Parathyroid adenoma (tissue), 2 donors: ENCODE results near the gene PPARGC1A.

ENCODE experiments used
- H2AFZ ChIP-seq: fragments of 300-600 bp; sonication (generic); one replicate; pipeline ENCODE4 v1.7.0; 2017; ENCODE audit warnings: antibody characterized with exemption, mild to moderate bottlenecking
- H3K27ac ChIP-seq: fragments of 300-600 bp; sonication (generic); one replicate; pipeline ENCODE4 v1.7.0; 2017
- H3K27me3 ChIP-seq: fragments of 300-600 bp; sonication (generic); one replicate; pipeline ENCODE4 v1.7.0; 2017; ENCODE audit warnings: low read length; ENCODE audit not compliant: control insufficient read depth, insufficient read depth
- H3K36me3 ChIP-seq: fragments of 300-600 bp; sonication (generic); one replicate; pipeline ENCODE4 v1.7.0; 2017; ENCODE audit warnings: low read length; ENCODE audit not compliant: control insufficient read depth, insufficient read depth
- H3K4me1 ChIP-seq: fragments of 300-600 bp; sonication (generic); one replicate; pipeline ENCODE4 v1.7.0; 2017; ENCODE audit warnings: control low read depth
- H3K4me2 ChIP-seq: fragments of 300-600 bp; sonication (generic); one replicate; pipeline ENCODE4 v1.7.0; 2017; ENCODE audit warnings: low read length
- H3K4me3 ChIP-seq: fragments of 300-600 bp; sonication (generic); one replicate; pipeline ENCODE4 v1.7.0; 2017; ENCODE audit warnings: low read depth, low read length
- H3K79me2 ChIP-seq: fragments of 300-600 bp; sonication (generic); one replicate; pipeline ENCODE4 v1.7.0; 2017; ENCODE audit warnings: control low read depth
- H3K9ac ChIP-seq: fragments of 300-600 bp; sonication (generic); one replicate; pipeline ENCODE4 v1.7.0; 2017; ENCODE audit warnings: mild to moderate bottlenecking
- H3K9me3 ChIP-seq: fragments of 300-600 bp; sonication (generic); one replicate; pipeline ENCODE4 v1.7.0; 2017; ENCODE audit warnings: low read length; ENCODE audit not compliant: control insufficient read depth
- TF ChIP-seq, protein P1 (sequence below): fragments of 300-600 bp; sonication (generic); IDR thresholded peaks from one replicate; pipeline ENCODE4 v1.7.0; 2017; ENCODE audit warnings: antibody characterized with exemption, mild to moderate bottlenecking
- donor health status: primary hyperparathyroidism.

The PPARGC1A gene

DNA sequence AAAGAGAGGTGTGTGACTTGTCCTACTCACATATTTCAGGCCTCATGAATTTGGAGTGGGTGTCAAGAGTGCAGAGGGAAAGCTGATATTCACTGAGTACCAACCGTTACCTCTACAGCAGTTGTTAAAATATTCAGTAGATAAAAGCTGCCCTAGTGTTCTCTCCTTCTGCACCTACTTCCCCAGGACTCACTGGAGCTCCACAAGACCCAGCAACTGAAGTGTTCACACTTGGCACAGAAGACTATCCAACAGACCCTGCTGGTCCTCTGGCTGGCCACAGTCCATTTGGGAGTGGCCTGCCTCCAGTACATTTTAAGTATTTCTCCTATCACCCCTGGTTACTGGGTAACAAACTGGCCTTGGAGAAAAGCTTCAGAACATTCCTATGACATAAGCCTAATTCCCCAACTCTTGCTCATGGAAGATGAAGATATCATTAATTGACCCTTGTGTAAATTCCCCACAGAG lies 70.8 kb downstream of the PPARGC1A start:
- H3K9me3 ChIP-seq = no peaks in the 10 kb centered on the region
- no peaks in the 10 kb centered on the region for H3K36me3 ChIP-seq
- no peaks in the 10 kb centered on the region for H3K27me3 ChIP-seq
- no peak overlapping the region for H3K4me2 ChIP-seq
- peak overlapping the region; percentile 50 for H3K27ac ChIP-seq
- H2AFZ ChIP-seq = no peak overlapping the region
- H3K9ac ChIP-seq = no peak overlapping the region
- TF ChIP-seq, protein P1, sequence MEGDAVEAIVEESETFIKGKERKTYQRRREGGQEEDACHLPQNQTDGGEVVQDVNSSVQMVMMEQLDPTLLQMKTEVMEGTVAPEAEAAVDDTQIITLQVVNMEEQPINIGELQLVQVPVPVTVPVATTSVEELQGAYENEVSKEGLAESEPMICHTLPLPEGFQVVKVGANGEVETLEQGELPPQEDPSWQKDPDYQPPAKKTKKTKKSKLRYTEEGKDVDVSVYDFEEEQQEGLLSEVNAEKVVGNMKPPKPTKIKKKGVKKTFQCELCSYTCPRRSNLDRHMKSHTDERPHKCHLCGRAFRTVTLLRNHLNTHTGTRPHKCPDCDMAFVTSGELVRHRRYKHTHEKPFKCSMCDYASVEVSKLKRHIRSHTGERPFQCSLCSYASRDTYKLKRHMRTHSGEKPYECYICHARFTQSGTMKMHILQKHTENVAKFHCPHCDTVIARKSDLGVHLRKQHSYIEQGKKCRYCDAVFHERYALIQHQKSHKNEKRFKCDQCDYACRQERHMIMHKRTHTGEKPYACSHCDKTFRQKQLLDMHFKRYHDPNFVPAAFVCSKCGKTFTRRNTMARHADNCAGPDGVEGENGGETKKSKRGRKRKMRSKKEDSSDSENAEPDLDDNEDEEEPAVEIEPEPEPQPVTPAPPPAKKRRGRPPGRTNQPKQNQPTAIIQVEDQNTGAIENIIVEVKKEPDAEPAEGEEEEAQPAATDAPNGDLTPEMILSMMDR = no peak
- H3K4me1 ChIP-seq = peaks cover 21% of the 10 kb centered on the region
- no peaks in the 10 kb centered on the region for H3K79me2 ChIP-seq
- H3K4me3 ChIP-seq = no peak overlapping the region

DNA sequence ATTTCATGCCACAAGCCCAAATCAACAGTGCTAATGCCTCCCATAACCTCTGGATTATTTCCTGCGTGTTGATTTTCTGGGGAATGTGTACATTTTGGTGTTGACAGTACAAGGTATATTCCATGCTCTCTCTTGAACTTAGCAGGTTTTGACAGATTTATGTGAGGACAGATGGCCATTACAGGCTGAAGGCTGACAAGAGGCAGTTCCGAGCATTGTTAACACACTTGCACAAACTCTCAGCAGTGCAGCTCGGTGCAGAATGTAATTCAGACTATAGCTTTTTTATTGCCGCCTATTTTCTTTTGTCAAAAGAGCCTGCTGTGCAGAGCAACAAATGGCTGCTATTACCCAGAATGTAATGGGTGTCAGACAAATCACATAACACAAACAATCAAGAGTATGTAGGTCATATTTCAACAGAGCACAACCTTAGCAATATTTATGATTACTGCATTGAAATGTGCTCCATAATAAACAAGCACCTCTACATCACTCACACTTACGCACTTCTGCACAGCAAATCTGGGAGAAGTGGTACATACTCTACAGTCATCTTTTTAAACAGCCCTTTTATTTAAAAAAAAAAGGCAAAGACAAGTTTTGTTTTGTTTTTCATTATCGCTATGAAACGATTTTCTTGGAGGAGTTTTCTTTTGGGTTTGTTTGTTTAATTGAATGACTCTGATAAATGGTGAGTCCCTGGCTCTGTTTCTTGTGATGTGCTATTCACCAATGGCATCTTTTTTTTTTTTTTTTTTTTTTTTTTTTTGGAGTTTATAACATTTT lies 71.6 kb downstream of the PPARGC1A start:
- TF ChIP-seq, protein P1 = no peak
- no peak overlapping the region for H2AFZ ChIP-seq
- H3K4me3 ChIP-seq = no peak overlapping the region
- H3K9ac ChIP-seq = no peak overlapping the region
- no peaks in the 10 kb centered on the region for H3K27me3 ChIP-seq
- H3K27ac ChIP-seq = peak overlapping the region; percentile 95
- H3K9me3 ChIP-seq = no peaks in the 10 kb centered on the region
- H3K4me1 ChIP-seq = peaks cover 24% of the 10 kb centered on the region
- no peaks in the 10 kb centered on the region for H3K36me3 ChIP-seq
- peak overlapping the region; percentile 14 for H3K4me2 ChIP-seq
- H3K79me2 ChIP-seq = no peaks in the 10 kb centered on the region

DNA sequence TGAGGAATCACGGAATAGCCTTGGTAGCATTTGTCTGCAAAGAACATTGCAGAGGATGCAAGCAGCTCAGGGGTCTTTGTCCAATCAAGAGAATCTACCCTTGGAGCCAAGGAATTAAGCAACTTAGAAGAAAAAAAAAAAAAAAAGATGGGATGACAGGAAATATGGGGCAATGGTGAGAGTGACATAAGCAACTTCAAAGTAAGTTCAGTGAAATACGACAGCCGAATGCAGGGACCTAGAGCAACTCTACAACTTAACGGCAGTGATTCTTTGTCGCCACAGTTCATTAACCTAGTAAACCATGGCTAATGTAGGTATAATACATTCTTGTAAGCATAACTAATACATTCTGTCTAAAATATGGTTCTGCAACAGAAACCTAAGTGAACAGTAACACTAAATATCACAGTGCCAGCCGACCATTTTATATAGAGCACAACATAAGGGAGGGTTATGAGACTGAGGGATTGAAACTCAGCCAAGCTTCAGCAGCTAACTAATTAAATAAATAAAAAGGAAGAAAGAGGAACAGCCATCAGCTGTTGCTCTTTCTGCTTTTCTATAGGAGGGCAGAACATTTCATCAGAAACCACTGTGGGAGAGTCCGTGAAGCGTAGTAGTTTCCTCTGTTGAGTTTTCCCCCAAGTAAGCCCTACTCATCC lies 74.7 kb downstream of the PPARGC1A start:
- Histone ChIP-seq H3K27me3 (no peaks in the 10 kb centered on the region), H3K4me3 (no peak overlapping the region), H3K4me1 (peaks cover 37% of the 10 kb centered on the region), H3K27ac (peak overlapping the region; percentile 95), H3K36me3 (no peaks in the 10 kb centered on the region), H3K9me3 (no peaks in the 10 kb centered on the region), H3K79me2 (no peaks in the 10 kb centered on the region), H3K9ac (no peak overlapping the region), H2AFZ (no peak overlapping the region), H3K4me2 (peak overlapping the region; percentile 13)
- TF ChIP-seq, protein P1 = no peak

DNA sequence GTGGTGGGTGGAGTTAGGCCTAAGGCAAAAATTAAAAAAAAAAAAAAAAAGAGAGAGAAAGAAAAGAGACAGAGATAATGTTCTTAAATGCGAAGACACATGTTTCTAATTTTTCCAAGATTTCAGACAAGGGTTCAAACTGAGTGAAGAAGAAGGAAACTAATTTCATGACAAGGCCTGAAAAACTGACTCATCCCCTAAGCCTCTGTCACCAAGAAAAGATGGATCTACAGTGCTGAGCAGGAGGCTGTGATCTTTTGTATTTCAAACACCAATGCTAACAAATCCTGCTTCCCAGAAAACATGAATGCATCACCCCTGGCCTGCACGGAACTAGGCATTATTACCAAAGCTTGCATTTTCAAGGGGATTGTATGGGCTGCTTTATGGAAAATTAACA lies 75.3 kb downstream of the PPARGC1A start:
- TF ChIP-seq, protein P1 = no peak
- Histone ChIP-seq H3K4me3 (no peak overlapping the region), H3K4me2 (no peak overlapping the region), H3K79me2 (no peaks in the 10 kb centered on the region), H3K4me1 (peaks cover 37% of the 10 kb centered on the region), H2AFZ (peak overlapping the region; percentile 8), H3K27ac (peak overlapping the region; percentile 95), H3K36me3 (no peaks in the 10 kb centered on the region), H3K9ac (no peak overlapping the region), H3K27me3 (no peaks in the 10 kb centered on the region), H3K9me3 (no peaks in the 10 kb centered on the region)
